Ishikawa (cell line): ENCODE results near the gene PTCH1.

ENCODE experiments used
- CEBPB ChIP-seq: IDR thresholded peaks from 2 replicates; pipeline ENCODE4 v1.6.1; 2012
- CREB1 ChIP-seq: IDR thresholded peaks from 2 replicates; pipeline ENCODE4 v1.6.1; 2012; ENCODE audit warnings: low read depth
- EGR1 ChIP-seq: IDR thresholded peaks from 2 replicates; pipeline ENCODE4 v1.6.1; 2012
- EP300 ChIP-seq: IDR thresholded peaks from 2 replicates; pipeline ENCODE4 v1.6.1; 2012; ENCODE audit warnings: borderline replicate concordance
- FOXM1 ChIP-seq: IDR thresholded peaks from 2 replicates; pipeline ENCODE4 v1.6.1; 2012; ENCODE audit warnings: low read depth, borderline replicate concordance
- MAX ChIP-seq: IDR thresholded peaks from 2 replicates; pipeline ENCODE4 v1.6.1; 2012
- NFIC ChIP-seq: IDR thresholded peaks from 2 replicates; pipeline ENCODE4 v1.6.1; 2012
- RAD21 ChIP-seq: IDR thresholded peaks from 2 replicates; pipeline ENCODE4 v1.6.1; 2012; ENCODE audit warnings: low read depth
- REST ChIP-seq: IDR thresholded peaks from 2 replicates; pipeline ENCODE4 v1.6.1; 2012; ENCODE audit warnings: low read depth, mild to moderate bottlenecking
- TAF1 ChIP-seq: IDR thresholded peaks from 2 replicates; pipeline ENCODE4 v1.6.1; 2012; ENCODE audit warnings: low read depth, mild to moderate bottlenecking
- TCF12 ChIP-seq: IDR thresholded peaks from 2 replicates; pipeline ENCODE4 v1.6.1; 2012; ENCODE audit warnings: low read depth
- TEAD4 ChIP-seq: IDR thresholded peaks from 2 replicates; pipeline ENCODE4 v1.6.1; 2012
- YY1 ChIP-seq: IDR thresholded peaks from 2 replicates; pipeline ENCODE4 v1.6.1; 2012; ENCODE audit warnings: low read depth
- ZBTB7A ChIP-seq: IDR thresholded peaks from 2 replicates; pipeline ENCODE4 v1.6.1; 2012; ENCODE audit warnings: low read depth
- TF ChIP-seq, protein P1 (sequence below): IDR thresholded peaks from 2 replicates; pipeline ENCODE4 v1.6.1; 2012

The PTCH1 gene

DNA sequence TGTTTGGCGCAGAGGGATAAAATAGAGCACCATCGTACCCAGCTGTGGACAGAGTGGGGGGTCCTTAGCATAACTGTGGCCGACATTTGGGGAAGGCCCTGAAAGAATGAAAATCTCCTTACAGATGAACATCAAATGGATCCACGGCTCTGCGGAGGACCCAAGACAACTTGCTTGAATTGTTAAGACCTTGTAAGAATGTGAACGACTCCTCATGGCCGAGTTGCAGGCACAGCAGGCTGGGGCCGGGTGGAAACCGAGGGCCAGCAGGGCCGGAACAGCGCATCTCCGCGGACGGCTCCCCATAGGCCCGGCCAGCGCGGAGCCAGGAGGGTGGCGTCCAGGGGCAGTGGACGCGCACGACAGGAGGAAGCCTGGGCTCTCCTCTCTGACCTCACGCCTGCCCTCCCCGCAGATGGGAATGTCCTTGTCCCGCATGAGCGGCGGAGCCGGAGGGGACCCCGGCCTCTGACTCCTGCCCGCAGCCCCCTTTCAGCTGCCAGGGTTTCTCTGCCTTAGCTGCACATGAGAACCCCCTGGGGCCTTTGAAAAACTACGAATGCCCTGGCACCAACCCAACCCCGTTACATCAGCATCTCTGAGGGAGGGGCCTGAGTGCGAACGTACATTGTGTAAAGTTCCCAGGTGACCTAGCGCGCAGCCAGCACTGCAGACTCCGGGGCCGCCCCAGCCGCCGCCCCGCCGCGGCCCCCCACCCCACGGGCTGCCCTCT is 36.2 kb upstream of the PTCH1 start:
- no peak for TF ChIP-seq EGR1
- TF ChIP-seq ZBTB7A: no peak
- TF ChIP-seq YY1: no peak
- no peak for TF ChIP-seq NFIC
- TF ChIP-seq RAD21: no peak
- no peak for TF ChIP-seq EP300
- TF ChIP-seq, protein P1, sequence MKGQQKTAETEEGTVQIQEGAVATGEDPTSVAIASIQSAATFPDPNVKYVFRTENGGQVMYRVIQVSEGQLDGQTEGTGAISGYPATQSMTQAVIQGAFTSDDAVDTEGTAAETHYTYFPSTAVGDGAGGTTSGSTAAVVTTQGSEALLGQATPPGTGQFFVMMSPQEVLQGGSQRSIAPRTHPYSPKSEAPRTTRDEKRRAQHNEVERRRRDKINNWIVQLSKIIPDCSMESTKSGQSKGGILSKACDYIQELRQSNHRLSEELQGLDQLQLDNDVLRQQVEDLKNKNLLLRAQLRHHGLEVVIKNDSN: no peak
- no peak for TF ChIP-seq CEBPB
- no peak for TF ChIP-seq REST

GRCh38 chr9:95552255-95552654 is 35.5 kb upstream of the PTCH1 start:
- TF ChIP-seq ZBTB7A (no peak), TCF12 (no peak)

- no peak for TF ChIP-seq TEAD4
- TF ChIP-seq CREB1: no peak
- TF ChIP-seq YY1: no peak
Measured at GRCh38 chr9:95551406-95551805, 34.6 kb upstream of the PTCH1 start.

DNA sequence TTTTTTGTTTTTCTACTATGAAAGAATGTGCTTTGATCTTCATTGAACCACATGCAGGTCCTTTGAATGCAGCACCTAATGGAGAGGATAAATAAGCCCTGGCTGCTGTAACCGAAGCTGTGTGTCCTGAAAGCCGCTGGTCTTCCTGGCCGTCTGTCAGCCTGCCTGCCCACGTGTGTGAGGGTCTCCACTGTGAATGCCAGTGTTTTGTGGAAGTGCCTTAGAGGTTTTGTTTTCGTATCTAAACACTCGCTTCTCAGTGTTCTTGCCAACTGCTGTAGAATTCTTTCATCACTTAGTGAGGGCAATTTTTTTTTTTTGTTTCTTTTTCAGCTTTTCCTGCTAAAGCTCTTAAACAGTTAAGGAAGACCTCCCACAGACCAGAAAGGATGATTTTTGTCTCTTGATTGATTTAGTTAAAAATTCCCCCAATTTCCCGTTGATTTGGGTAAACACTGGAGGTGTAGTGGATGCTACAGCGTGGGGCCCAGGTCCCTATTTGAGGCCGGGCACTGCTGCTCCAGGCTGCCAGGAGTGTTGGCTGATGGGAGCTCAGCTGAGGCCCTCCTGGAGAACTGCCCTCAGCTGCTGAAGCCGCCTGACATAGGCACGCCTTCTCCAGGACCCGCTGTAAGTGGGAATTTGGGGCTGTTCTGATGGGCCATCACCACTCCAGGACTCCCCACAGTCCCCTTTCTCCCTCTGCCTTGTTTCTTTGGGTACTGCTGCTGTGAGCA is 29.2 kb upstream of the PTCH1 start:
- TF ChIP-seq YY1: no peak
- TF ChIP-seq, protein P1: no peak
- no peak for TF ChIP-seq TCF12
- no peak for TF ChIP-seq EGR1

GRCh38 chr9:95533996-95534680 is 17.4 kb upstream of the PTCH1 start:
- no peak for TF ChIP-seq EGR1
- no peak for TF ChIP-seq ZBTB7A
- TF ChIP-seq RAD21: no peak
- no peak for TF ChIP-seq CEBPB
- TF ChIP-seq YY1: no peak
- no peak for TF ChIP-seq TAF1
- TF ChIP-seq CREB1: no peak
- TF ChIP-seq EP300: no peak
- TF ChIP-seq NFIC: no peak
- no peak for TF ChIP-seq FOXM1

DNA sequence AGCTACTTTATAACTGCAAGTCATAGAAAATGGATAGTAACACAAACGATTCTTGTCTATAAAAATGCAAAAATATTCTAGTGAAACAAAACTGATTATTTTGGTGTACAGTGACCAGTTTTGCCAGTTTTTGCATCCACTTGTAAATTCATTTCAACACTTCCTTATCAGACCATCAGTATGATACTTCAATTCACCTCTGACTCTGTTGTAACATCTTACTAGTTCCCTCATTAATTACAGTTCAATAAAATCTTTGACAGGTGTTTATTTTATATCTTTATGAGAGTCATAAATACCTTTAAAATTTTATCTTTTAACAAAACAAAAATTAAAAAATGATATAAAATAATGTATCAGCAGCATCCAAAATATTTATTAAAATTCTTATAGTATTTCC is 13.1 kb upstream of the PTCH1 start:
- TF ChIP-seq MAX: no peak
- no peak for TF ChIP-seq EP300
- no peak for TF ChIP-seq TEAD4
- TF ChIP-seq FOXM1: no peak
- TF ChIP-seq ZBTB7A: no peak
- no peak for TF ChIP-seq REST
- no peak for TF ChIP-seq RAD21
- TF ChIP-seq NFIC: no peak
- TF ChIP-seq CEBPB: no peak
- TF ChIP-seq YY1: no peak
- TF ChIP-seq CREB1: no peak
